HepG2 (cell line): ENCODE measurements around the gene ACOXL. TPM values are rescaled to one million over a fixed set of nuclear protein-coding genes. Genes with fewer than 3 reads are reported as not detected.

Experiments
- BATF2 ChIP-seq: sonication (generic); formaldehyde crosslinking; IDR thresholded peaks from 2 replicates; pipeline ENCODE4 v1.8.0; 2022; ENCODE audit warnings: mild to moderate bottlenecking, missing genetic modification reagents, moderate library complexity
- CBFB ChIP-seq: sonication (generic); formaldehyde crosslinking; IDR thresholded peaks from 2 replicates; pipeline ENCODE4 v1.4.0; 2020; ENCODE audit warnings: missing genetic modification reagents
- ELF1 ChIP-seq: sonication (generic); formaldehyde crosslinking; IDR thresholded peaks from 2 replicates; pipeline ENCODE4 v1.4.0; 2020; ENCODE audit warnings: missing genetic modification reagents
- EZH2 ChIP-seq: conservative IDR thresholded peaks from 2 replicates; pipeline ENCODE4 v1.6.1; 2012; ENCODE audit warnings: mild to moderate bottlenecking, low read depth, low read length, moderate library complexity
- HMGA1 ChIP-seq: sonication (generic); formaldehyde crosslinking; conservative IDR thresholded peaks from 2 replicates; pipeline ENCODE4 v1.4.0; 2020; ENCODE audit warnings: missing genetic modification reagents
- IKZF4 ChIP-seq: sonication (generic); formaldehyde crosslinking; IDR thresholded peaks from 2 replicates; pipeline ENCODE4 v1.5.1; 2020; ENCODE audit warnings: borderline replicate concordance, mild to moderate bottlenecking, low read depth, missing genetic modification reagents; ENCODE audit errors: not compliant biosample characterization
- KDM4B ChIP-seq: sonication (generic); formaldehyde crosslinking; IDR thresholded peaks from 2 replicates; pipeline ENCODE4 v1.4.0; 2020; ENCODE audit warnings: missing genetic modification reagents
- NFE2L1 ChIP-seq: sonication (generic); formaldehyde crosslinking; IDR thresholded peaks from 2 replicates; pipeline ENCODE4 v1.4.0; 2020; ENCODE audit warnings: missing genetic modification reagents, mild to moderate bottlenecking, borderline replicate concordance
- NONO ChIP-seq, 2 experiments: fragments of 450-650 bp in 1 of 2; sonication (generic) in 1 of 2; formaldehyde crosslinking in 1 of 2; IDR thresholded peaks in 1 of 2; conservative IDR thresholded peaks in 1 of 2; 2 replicates each; pipeline versions ENCODE4 v1.6.1 to v1.8.0; 2017 to 2022; ENCODE audit warnings: mild to moderate bottlenecking in 1 of 2, missing genetic modification reagents in 1 of 2, moderate library complexity in 1 of 2
- NR3C1 ChIP-seq: sonication (generic); formaldehyde crosslinking; IDR thresholded peaks from 2 replicates; pipeline ENCODE4 v1.4.0; 2020; ENCODE audit warnings: missing genetic modification reagents
- PATZ1 ChIP-seq: sonication (generic); formaldehyde crosslinking; IDR thresholded peaks from 2 replicates; pipeline ENCODE4 v1.4.0; 2020; ENCODE audit warnings: missing genetic modification reagents
- PCBP1 ChIP-seq: fragments of 200-400 bp; formaldehyde crosslinking; IDR thresholded peaks from 2 replicates; pipeline ENCODE4 v1.6.1; 2017; ENCODE audit warnings: mild to moderate bottlenecking, low read depth, low read length, borderline replicate concordance
- PLRG1 ChIP-seq: fragments of 450-650 bp; conservative IDR thresholded peaks from 2 replicates; pipeline ENCODE4 v1.6.1; 2016
- SNRNP70 ChIP-seq: fragments of 200-400 bp; formaldehyde crosslinking; IDR thresholded peaks from 2 replicates; pipeline ENCODE4 v1.6.1; 2017; ENCODE audit warnings: mild to moderate bottlenecking, low read depth, low read length, moderate library complexity
- SSRP1 ChIP-seq: IDR thresholded peaks from 2 replicates; pipeline ENCODE4 v1.6.1; 2016; ENCODE audit warnings: control low read depth
- SUZ12 ChIP-seq: fragments of 150-350 bp; IDR thresholded peaks from 2 replicates; pipeline ENCODE4 v1.6.1; 2014; ENCODE audit warnings: low read depth, low read length
- ZMYM2 ChIP-seq: sonication (generic); formaldehyde crosslinking; IDR thresholded peaks from 2 replicates; pipeline ENCODE4 v1.8.0; 2022; ENCODE audit warnings: mild to moderate bottlenecking, missing genetic modification reagents
- ZNF275 ChIP-seq: sonication (generic); formaldehyde crosslinking; IDR thresholded peaks from 2 replicates; pipeline ENCODE4 v1.8.0; 2022; ENCODE audit warnings: missing genetic modification reagents, mild to moderate bottlenecking, inconsistent platforms, borderline replicate concordance
- ZNF652 ChIP-seq: IDR thresholded peaks from 2 replicates; pipeline ENCODE4 v1.6.1; 2016; ENCODE audit warnings: low read depth, borderline replicate concordance
- ZXDC ChIP-seq: sonication (generic); formaldehyde crosslinking; IDR thresholded peaks from 2 replicates; pipeline ENCODE4 v1.5.0; 2020; ENCODE audit warnings: mild to moderate bottlenecking, missing genetic modification reagents
- polyA plus RNA-seq, 8 experiments: library from polyadenylated mRNA; depleted of rRNA in 3 of 8; stranded (reverse) in 7 of 8; unstranded in 1 of 8; fragments of >200 nt; fragmentation: Illumina TruSeq in 4 of 8; extraction: Trizol in 4 of 8; gene quantifications; 2 replicates each; pipeline versions ENCODE4 v1.2.1 to v1.2.3, GENCODE V29; 2011 to 2016; ENCODE audit warnings: low read depth in 4 of 8, missing spikeins in 1 of 8, mixed read lengths in 1 of 8; ENCODE audit not compliant: insufficient read depth in 1 of 8
- total RNA-seq, 5 experiments: library from RNA; depleted of rRNA; stranded (reverse); fragments of >200 nt; fragmentation: Illumina TruSeq; extraction: Trizol; gene quantifications; 2 replicates each; pipeline ENCODE4 v1.2.3, GENCODE V29; 2016; ENCODE audit warnings: low read depth in 1 of 5

ACOXL gene
- total and polyA plus RNA-seq, 2 of the 13 experiments (the other 11 are each of a cell fraction or from before 2014, with no cell fraction given) = not detected

- TF ChIP-seq ZNF275 (CRISPR knock-in tag) = no peak
- TF ChIP-seq SNRNP70 = no peak
- no peak for TF ChIP-seq EZH2
- peak; percentile 31; the same call in 1 of the 2 replicates for TF ChIP-seq ZNF652
- peak; percentile 48; the same call in 1 of the 2 replicates for TF ChIP-seq PATZ1 (CRISPR knock-in tag)
- TF ChIP-seq SUZ12 = no peak
- TF ChIP-seq CBFB (CRISPR knock-in tag) = no peak
- no peak for TF ChIP-seq PCBP1
- peak; percentile 69; the same call in 1 of the 2 replicates for TF ChIP-seq ZXDC (CRISPR knock-in tag)
- no peak for TF ChIP-seq IKZF4 (CRISPR knock-in tag)
- no peak for TF ChIP-seq NONO (IDR thresholded peaks at IDR 0.05)
- 0 out of 2 replicates have a peak, but pooled peaks have one; percentile 38 for TF ChIP-seq NONO (CRISPR knock-in tag; conservative IDR thresholded peaks at IDR 0.05)
- no peak for TF ChIP-seq NR3C1 (CRISPR knock-in tag)
- no peak for TF ChIP-seq KDM4B (CRISPR knock-in tag)
- 0 out of 2 replicates have a peak, but pooled peaks have one; percentile 70 for TF ChIP-seq SSRP1 (CRISPR knock-in tag)
- peak; percentile 84 for TF ChIP-seq ELF1 (CRISPR knock-in tag)
- no peak for TF ChIP-seq ZMYM2 (CRISPR knock-in tag)
- no peak for TF ChIP-seq NFE2L1 (CRISPR knock-in tag)
- no peak for TF ChIP-seq PLRG1
- no peak for TF ChIP-seq BATF2
- TF ChIP-seq HMGA1 (CRISPR knock-in tag) = no peak
Measured at GRCh38 chr2:111116843-111117597, 384.6 kb downstream of the ACOXL start (continued).
